ENCODE data around the gene CHRNB4.

CHRNB4 gene

GRCh38 chr15:78630886-78631633 lies 9.9 kb downstream of the CHRNB4 start:
- H3K27ac ChIP-seq (replicated peaks), result no peak overlapping the region
- no peak for TF ChIP-seq SPI1 (IDR thresholded peaks at IDR 0.05; ENCODE audit: borderline replicate concordance, low read depth)
- TF ChIP-seq GABPA (IDR thresholded peaks at IDR 0.05; ENCODE audit: low read depth), result no peak
- no peak for TF ChIP-seq REST (IDR thresholded peaks at IDR 0.05; ENCODE audit: insufficient replicate concordance, low read depth)
- TF ChIP-seq CTCF (IDR thresholded peaks at IDR 0.05; ENCODE audit: insufficient read depth, low read length), result no peak
- TF ChIP-seq POLR2AphosphoS5 (IDR thresholded peaks at IDR 0.05; ENCODE audit: low read depth), result no peak
- no peak overlapping the region for H3K4me3 ChIP-seq (replicated peaks; ENCODE audit: insufficient read depth, low read length)
- no peaks in the 10 kb centered on the region for H3K27me3 ChIP-seq (ENCODE audit: insufficient read depth, poor library complexity, severe bottlenecking)
- DNase-seq (ENCODE audit: low read depth in 1 of 2, low spot score in 1 of 2), result no peak

GRCh38 chr15:78629716-78630065 lies 11.3 kb downstream of the CHRNB4 start:
- no peak for DNase-seq (ENCODE audit: low read depth in 1 of 2, low spot score in 1 of 2)
- no peak overlapping the region for H3K4me3 ChIP-seq (replicated peaks; ENCODE audit: insufficient read depth, low read length)
- H3K27me3 ChIP-seq (ENCODE audit: insufficient read depth, poor library complexity, severe bottlenecking), result peaks cover 2% of the 10 kb centered on the region
- TF ChIP-seq POLR2AphosphoS5 (IDR thresholded peaks at IDR 0.05; ENCODE audit: low read depth), result no peak
- no peak for TF ChIP-seq CTCF (IDR thresholded peaks at IDR 0.05; ENCODE audit: insufficient read depth, low read length)
- no peak overlapping the region for H3K27ac ChIP-seq (replicated peaks)

- Histone ChIP-seq H3K27me3 (ENCODE audit: insufficient read depth, poor library complexity, severe bottlenecking) (peaks cover 2% of the 10 kb centered on the region), H3K4me3 (replicated peaks; ENCODE audit: insufficient read depth, low read length) (no peak overlapping the region), H3K27ac (replicated peaks) (no peak overlapping the region)
- DNase-seq (ENCODE audit: low read depth in 1 of 2, low spot score in 1 of 2), result no peak
- TF ChIP-seq REST (IDR thresholded peaks at IDR 0.05; ENCODE audit: insufficient replicate concordance, low read depth) (no peak), SPI1 (IDR thresholded peaks at IDR 0.05; ENCODE audit: borderline replicate concordance, low read depth) (no peak), POLR2AphosphoS5 (IDR thresholded peaks at IDR 0.05; ENCODE audit: low read depth) (no peak), GABPA (IDR thresholded peaks at IDR 0.05; ENCODE audit: low read depth) (no peak), CTCF (IDR thresholded peaks at IDR 0.05; ENCODE audit: insufficient read depth, low read length) (no peak)
Measured at GRCh38 chr15:78629031-78629715, 11.8 kb downstream of the CHRNB4 start.
